A549 (cell line): Measurements from ENCODE around the gene SEC22C. TPM values are rescaled to one million over a fixed set of nuclear protein-coding genes. Genes with fewer than 3 reads are reported as not detected.

Experiments
- ATAC-seq, 2 experiments: fragments of 200-7000 bp in 1 of 2; fragments of >200 bp in 1 of 2; cut with Nextera tagmentation in 1 of 2; cut with Tn5 transposase in 1 of 2; 3 replicates each; pipeline versions ENCODE4 v1.8.0 to v1.9.1; 2018 to 2020; ENCODE audit warnings: mild to moderate bottlenecking in 1 of 2, moderate library complexity in 1 of 2
- CTCF ChIA-PET: fragments of 300-600 bp; sonication (Branson Sonifier 250); formaldehyde crosslinking; extraction: SDS; loops from one replicate; lab custom pipeline; 2021; ENCODE audit warnings: antibody characterized with exemption, inconsistent platforms; lab: Yijun Ruan, JAX
- POLR2A ChIA-PET: fragments of 350-600 bp; formaldehyde crosslinking; extraction: SDS; loops from one replicate; lab custom pipeline; 2021; ENCODE audit warnings: antibody characterized with exemption, inconsistent platforms; lab: Yijun Ruan, JAX
- DNase-seq, 2 experiments: peaks; one replicate each; pipeline versions ENCODE4 v3.0.0 to v3.0.0-alpha.2; 2011 to 2016; ENCODE audit warnings: low read depth in 1 of 2, low spot score in 1 of 2
- FAIRE-seq: peaks from 2 replicates; lab custom pipeline; 2011; peaks lifted over from hg19 to GRCh38; lab: Jason Lieb, UNC
- H3K27ac ChIP-seq, 2 experiments: fragments of >200 bp; sonication (Bioruptor Twin); formaldehyde crosslinking; 3 replicates each; pipeline ENCODE4 v1.5.1; 2016 to 2017
- H3K4me1 ChIP-seq: fragments of >200 bp; sonication (Bioruptor Twin); formaldehyde crosslinking; 3 replicates; pipeline ENCODE4 v1.6.1; 2016
- H3K4me2 ChIP-seq: fragments of >200 bp; sonication (Bioruptor Twin); formaldehyde crosslinking; 3 replicates; pipeline ENCODE4 v1.6.1; 2016
- H3K4me3 ChIP-seq: fragments of >200 bp; sonication (Bioruptor Twin); formaldehyde crosslinking; 3 replicates; pipeline ENCODE4 v1.5.1; 2016
- H3K9me3 ChIP-seq: fragments of >200 bp; sonication (Bioruptor Twin); formaldehyde crosslinking; 3 replicates; pipeline ENCODE4 v1.6.1; 2016
- ATOH8 ChIP-seq: fragments of 250-450 bp; sonication (Bioruptor Pico); IDR thresholded peaks from 2 replicates; pipeline ENCODE4 v1.5.0; 2020; ENCODE audit warnings: low read depth, mild to moderate bottlenecking, moderate library complexity
- BHLHE40 ChIP-seq: IDR thresholded peaks from 2 replicates; pipeline ENCODE4 v1.6.1; 2012; ENCODE audit warnings: low read depth, low read length, inconsistent platforms
- FOXS1 ChIP-seq: fragments of 250-450 bp; sonication (Bioruptor Pico); IDR thresholded peaks from 2 replicates; pipeline ENCODE4 v1.5.0; 2020; ENCODE audit warnings: mild to moderate bottlenecking, moderate library complexity
- GATA3 ChIP-seq: IDR thresholded peaks from 2 replicates; pipeline ENCODE4 v1.6.1; 2012; ENCODE audit warnings: borderline replicate concordance
- HEYL ChIP-seq: fragments of 250-450 bp; sonication (Bioruptor Pico); IDR thresholded peaks from 2 replicates; pipeline ENCODE4 v1.8.0; 2021; ENCODE audit warnings: mild to moderate bottlenecking, moderate library complexity
- HOXB13 ChIP-seq: fragments of 250-450 bp; sonication (Bioruptor Pico); IDR thresholded peaks from 2 replicates; pipeline ENCODE4 v1.5.0; 2020; ENCODE audit warnings: low read depth, mild to moderate bottlenecking, moderate library complexity
- JUNB ChIP-seq: fragments of >200 bp; sonication (Bioruptor Twin); formaldehyde crosslinking; IDR thresholded peaks from 2 replicates; pipeline ENCODE4 v1.6.1; 2016
- KDM5A ChIP-seq: fragments of 200-600 bp; sonication (generic); IDR thresholded peaks from 2 replicates; pipeline ENCODE4 v1.6.1; 2016; ENCODE audit warnings: antibody characterized with exemption, mild to moderate bottlenecking
- MAFK ChIP-seq: fragments of 450-650 bp; IDR thresholded peaks from 2 replicates; pipeline ENCODE4 v1.6.1; 2014; ENCODE audit not compliant: partially characterized antibody
- MYC ChIP-seq: IDR thresholded peaks from 2 replicates; pipeline ENCODE4 v1.6.1; 2012; ENCODE audit warnings: mild to moderate bottlenecking, inconsistent platforms, low read length, improper control_type of control experiment, borderline replicate concordance
- PHF8 ChIP-seq: fragments of 200-600 bp; sonication (generic); IDR thresholded peaks from 2 replicates; pipeline ENCODE4 v1.6.1; 2016; ENCODE audit warnings: low read depth, mild to moderate bottlenecking, antibody characterized with exemption, moderate library complexity, borderline replicate concordance
- RAD21 ChIP-seq, 2 experiments: fragments of >200 bp in 1 of 2; sonication (Bioruptor Twin) in 1 of 2; formaldehyde crosslinking in 1 of 2; IDR thresholded peaks in 1 of 2; conservative IDR thresholded peaks in 1 of 2; 2 replicates in 1 of 2; 3 replicates in 1 of 2; pipeline ENCODE4 v1.6.1; 2012 to 2018; ENCODE audit warnings: inconsistent platforms in 1 of 2
- RARB ChIP-seq: fragments of 250-450 bp; sonication (Bioruptor Pico); IDR thresholded peaks from 2 replicates; pipeline ENCODE4 v1.8.0; 2021; ENCODE audit warnings: mild to moderate bottlenecking, moderate library complexity
- RCOR1 ChIP-seq: fragments of 150-350 bp; IDR thresholded peaks from 2 replicates; pipeline ENCODE4 v1.6.1; 2014; ENCODE audit warnings: antibody characterized with exemption, low read length, low read depth
- SMC3 ChIP-seq: fragments of >200 bp; sonication (Bioruptor Twin); formaldehyde crosslinking; IDR thresholded peaks from 3 replicates; pipeline ENCODE4 v1.6.1; 2018; ENCODE audit warnings: inconsistent platforms
- TFCP2L1 ChIP-seq: fragments of 250-450 bp; sonication (Bioruptor Pico); IDR thresholded peaks from 2 replicates; pipeline ENCODE4 v1.5.0; 2021; ENCODE audit warnings: mild to moderate bottlenecking
- ZFP36 ChIP-seq: fragments of 450-650 bp; IDR thresholded peaks from 2 replicates; pipeline ENCODE4 v1.6.1; 2014; ENCODE audit warnings: borderline replicate concordance; ENCODE audit not compliant: partially characterized antibody
- ZSCAN20 ChIP-seq: fragments of 250-450 bp; sonication (Bioruptor Pico); IDR thresholded peaks from 2 replicates; pipeline ENCODE4 v1.8.0; 2022; ENCODE audit warnings: mild to moderate bottlenecking, moderate library complexity
- WGBS: methylation state at CpG from one replicate; pipeline ENCODE4 v1.1.6; 2017; ENCODE audit errors: missing lambda C conversion rate; 5-methylcytosine and 5-hydroxymethylcytosine counted together
- polyA plus RNA-seq, 4 experiments: library from polyadenylated mRNA; depleted of rRNA in 3 of 4; stranded (reverse); fragments of >200 nt; fragmentation: RNase III in 1 of 4; extraction: RNeasy Plus Mini Kit Qiagen cat#74134 plus additional on column Dnase treatment in 1 of 4; gene quantifications; 2 replicates in 3 of 4; 3 replicates in 1 of 4; pipeline ENCODE4 v1.2.3, GENCODE V29; 2011 to 2017
- TF ChIP-seq, protein P1 (sequence below): fragments of >200 bp; sonication (Bioruptor Twin); formaldehyde crosslinking; IDR thresholded peaks from 3 replicates; pipeline ENCODE4 v1.5.1; 2016
- TF ChIP-seq, protein P2 (sequence below): IDR thresholded peaks from 2 replicates; pipeline ENCODE4 v1.6.1; 2012

The SEC22C gene
- polyA plus RNA-seq, 2 of the 4 experiments (the other 2 are of a cell fraction), result 31.0 to 36.2 TPM

- peak within 1 kb of the TSS; percentile 27 to 70; a peak in 4 of 6 replicates for H3K27ac ChIP-seq
Observed at GRCh38 chr3:42502429-42503250, 79.1 kb downstream of the SEC22C start, which contains the start of gene VIPR1. Gene VIPR1, plus strand, starts transcription at chr3:42502643. Its CDS starts 93 bp downstream, at chr3:42502736.

GRCh38 chr3:42501681-42502428, 79.9 kb downstream of the SEC22C start:
- no peaks in the 10 kb centered on the region for H3K9me3 ChIP-seq
- ChIA-PET POLR2A (interaction anchor here (1.1 kb wide), 1 partner anchor 44 kb away, joined by 3 read pairs; no protein-coding TSS in a partner anchor), CTCF (interaction anchor here (0.5 to 1.4 kb wide), 5 partner anchors 10 to 1653 kb away, joined by 3 to 5 read pairs (median 3); no protein-coding TSS in a partner anchor)
- peak overlapping the region in 1 of 2 experiments; percentile 70; a peak in 2 of 6 replicates for H3K27ac ChIP-seq
- TF ChIP-seq SMC3, result 0 out of 3 replicates have a peak, but pooled peaks have one; percentile 13
- TF ChIP-seq HOXB13, result no peak
- TF ChIP-seq TFCP2L1, result no peak
- TF ChIP-seq, protein P1, sequence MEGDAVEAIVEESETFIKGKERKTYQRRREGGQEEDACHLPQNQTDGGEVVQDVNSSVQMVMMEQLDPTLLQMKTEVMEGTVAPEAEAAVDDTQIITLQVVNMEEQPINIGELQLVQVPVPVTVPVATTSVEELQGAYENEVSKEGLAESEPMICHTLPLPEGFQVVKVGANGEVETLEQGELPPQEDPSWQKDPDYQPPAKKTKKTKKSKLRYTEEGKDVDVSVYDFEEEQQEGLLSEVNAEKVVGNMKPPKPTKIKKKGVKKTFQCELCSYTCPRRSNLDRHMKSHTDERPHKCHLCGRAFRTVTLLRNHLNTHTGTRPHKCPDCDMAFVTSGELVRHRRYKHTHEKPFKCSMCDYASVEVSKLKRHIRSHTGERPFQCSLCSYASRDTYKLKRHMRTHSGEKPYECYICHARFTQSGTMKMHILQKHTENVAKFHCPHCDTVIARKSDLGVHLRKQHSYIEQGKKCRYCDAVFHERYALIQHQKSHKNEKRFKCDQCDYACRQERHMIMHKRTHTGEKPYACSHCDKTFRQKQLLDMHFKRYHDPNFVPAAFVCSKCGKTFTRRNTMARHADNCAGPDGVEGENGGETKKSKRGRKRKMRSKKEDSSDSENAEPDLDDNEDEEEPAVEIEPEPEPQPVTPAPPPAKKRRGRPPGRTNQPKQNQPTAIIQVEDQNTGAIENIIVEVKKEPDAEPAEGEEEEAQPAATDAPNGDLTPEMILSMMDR, result peak; percentile 14; the same call in 2 of the 3 replicates
- TF ChIP-seq RAD21 (conservative IDR thresholded peaks at IDR 0.05 in 1 of 2, IDR thresholded peaks at IDR 0.05 in 1 of 2), result peak in 1 of 2 experiments; percentile 17; a peak in 1 of 5 replicates
- TF ChIP-seq GATA3, result no peak
- no peak for TF ChIP-seq FOXS1 (CRISPR knock-in tag)
- peak overlapping the region; percentile 56 for H3K4me3 ChIP-seq
- ATAC-seq, result peak; percentile 51 to 68; a peak in 5 of 6 replicates
- 27% methylated on average over 25 of the region's 46 CpGs for WGBS
- peaks cover 7% of the 10 kb centered on the region for H3K4me1 ChIP-seq
- peak in 1 of 2 experiments; percentile 21 for DNase-seq
- no peak for FAIRE-seq
- H3K4me2 ChIP-seq, result peak overlapping the region; percentile 82

More at GRCh38 chr3:42502429-42503250, 79.1 kb downstream of the SEC22C start, which contains the start of gene VIPR1:
- H3K9me3 ChIP-seq, result no peaks in the 10 kb centered on the region
- DNase-seq, result peak; percentile 58 to 65
- ATAC-seq, result peak; percentile 86 to 95
- CTCF ChIA-PET, result interaction anchor here (0.5 to 1.2 kb wide), 4 partner anchors 12 to 255 kb away, joined by 3 read pairs; no protein-coding TSS in a partner anchor
- no peaks in the 10 kb centered on the region; the same call in 2 of the 3 replicates for H3K4me1 ChIP-seq
- TF ChIP-seq, protein P2, sequence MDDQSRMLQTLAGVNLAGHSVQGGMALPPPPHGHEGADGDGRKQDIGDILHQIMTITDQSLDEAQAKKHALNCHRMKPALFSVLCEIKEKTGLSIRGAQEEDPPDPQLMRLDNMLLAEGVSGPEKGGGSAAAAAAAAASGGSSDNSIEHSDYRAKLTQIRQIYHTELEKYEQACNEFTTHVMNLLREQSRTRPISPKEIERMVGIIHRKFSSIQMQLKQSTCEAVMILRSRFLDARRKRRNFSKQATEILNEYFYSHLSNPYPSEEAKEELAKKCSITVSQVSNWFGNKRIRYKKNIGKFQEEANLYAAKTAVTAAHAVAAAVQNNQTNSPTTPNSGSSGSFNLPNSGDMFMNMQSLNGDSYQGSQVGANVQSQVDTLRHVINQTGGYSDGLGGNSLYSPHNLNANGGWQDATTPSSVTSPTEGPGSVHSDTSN, result peak; percentile 90
- TF ChIP-seq JUNB (no peak), RCOR1 (no peak), MAFK (no peak), KDM5A (no peak), BHLHE40 (no peak), ZFP36 (no peak)
- no peak for FAIRE-seq
- peak within 1 kb of the TSS; percentile 56 for H3K4me3 ChIP-seq
- 46% methylated on average over 4 of the region's 69 CpGs for WGBS
- POLR2A ChIA-PET, result interaction anchor here (1.1 kb wide), 1 partner anchor 43 kb away, joined by 3 read pairs; no protein-coding TSS in a partner anchor
- peak within 1 kb of the TSS; percentile 82 for H3K4me2 ChIP-seq

DNA sequence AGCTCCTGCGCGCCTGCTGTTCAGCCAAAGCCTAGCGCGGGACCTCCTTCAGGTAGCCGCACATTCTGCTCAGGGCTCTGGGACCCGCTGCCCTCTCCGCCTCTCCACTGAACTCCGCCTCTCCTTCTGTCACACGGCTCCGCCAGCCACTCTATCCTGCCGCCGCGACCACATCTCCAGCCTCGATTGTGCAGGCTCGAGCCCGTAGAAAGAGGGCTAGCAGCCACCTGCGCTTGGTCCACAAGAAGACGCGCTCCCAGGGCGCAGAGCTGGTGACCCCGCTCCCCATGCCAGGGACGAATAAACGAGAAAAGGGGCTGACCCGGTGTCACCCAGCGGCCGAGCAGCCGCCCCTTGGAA, 80.5 kb downstream of the SEC22C start:
- H3K4me2 ChIP-seq, result peak overlapping the region; percentile 82; the same call in 1 of the 3 replicates
- TF ChIP-seq RCOR1 (no peak), ATOH8 (CRISPR knock-in tag) (no peak), SMC3 (no peak), FOXS1 (CRISPR knock-in tag) (no peak), HEYL (CRISPR knock-in tag) (no peak), PHF8 (no peak), RARB (no peak), MYC (no peak), ZSCAN20 (CRISPR knock-in tag) (no peak), TFCP2L1 (no peak)
- FAIRE-seq (no peak), ATAC-seq (no peak), DNase-seq (no peak)
- no peak overlapping the region for H3K4me3 ChIP-seq
- no peaks in the 10 kb centered on the region for H3K9me3 ChIP-seq
- peaks cover 13% of the 10 kb centered on the region for H3K4me1 ChIP-seq
- ChIA-PET POLR2A (no interaction called here), CTCF (interaction anchor here (0.6 to 1.4 kb wide), 2 partner anchors 10 to 1652 kb away, joined by 3 to 5 read pairs; no protein-coding TSS in a partner anchor)
- H3K27ac ChIP-seq, result no peak overlapping the region
- 84% methylated on average over 25 of the region's 27 CpGs for WGBS
